Neural progenitor cell (in vitro differentiated cells): ENCODE measurements around the gene FOXG1. TPM values are rescaled to one million over a fixed set of nuclear protein-coding genes. Genes with fewer than 3 reads are reported as not detected.
A peak's percentile ranks its signal among the peaks of the same experiment; 100 is the strongest.

Experiments
- DNase-seq: peaks from one replicate; pipeline ENCODE4 v3.0.0-alpha.2; 2016; ENCODE audit warnings: low spot score
- H2AFZ ChIP-seq: fragments of 200-600 bp; sonication (generic); replicated peaks from 2 replicates; pipeline ENCODE4 v1.6.1; 2016; ENCODE audit warnings: antibody characterized with exemption
- H3F3A ChIP-seq: fragments of 200-600 bp; sonication (generic); 2 replicates; pipeline ENCODE4 v1.6.1; 2016; ENCODE audit warnings: antibody characterized with exemption, low read depth
- H3K27ac ChIP-seq: fragments of 200-600 bp; sonication (generic); 2 replicates; pipeline ENCODE4 v1.5.1; 2016; ENCODE audit warnings: mild to moderate bottlenecking
- H3K27me3 ChIP-seq: fragments of 200-600 bp; sonication (generic); 2 replicates; pipeline ENCODE4 v1.6.1; 2016; ENCODE audit warnings: mild to moderate bottlenecking, moderate library complexity
- H3K36me3 ChIP-seq: fragments of 200-600 bp; sonication (generic); 2 replicates; pipeline ENCODE4 v1.5.1; 2016
- H3K4me1 ChIP-seq: fragments of 200-600 bp; sonication (generic); 2 replicates; pipeline ENCODE4 v1.6.1; 2016; ENCODE audit warnings: mixed run types
- H3K4me2 ChIP-seq: fragments of 200-600 bp; sonication (generic); 2 replicates; pipeline ENCODE4 v1.6.1; 2016
- H3K4me3 ChIP-seq: fragments of 200-600 bp; sonication (generic); 2 replicates; pipeline ENCODE4 v1.5.1; 2016
- H3K79me2 ChIP-seq: fragments of 200-600 bp; sonication (generic); 2 replicates; pipeline ENCODE4 v1.6.1; 2016; ENCODE audit warnings: low read depth
- H3K9ac ChIP-seq: fragments of 200-600 bp; sonication (generic); 2 replicates; pipeline ENCODE4 v1.6.1; 2016
- H3K9me3 ChIP-seq: fragments of 200-600 bp; sonication (generic); 2 replicates; pipeline ENCODE4 v1.5.1; 2016; ENCODE audit warnings: low read depth
- H4K20me1 ChIP-seq: fragments of 200-600 bp; sonication (generic); 2 replicates; pipeline ENCODE4 v1.6.1; 2016; ENCODE audit warnings: low read depth
- H3K27ac Mint-ChIP-seq: 3 replicates; pipeline ENCODE4 v1.8.0; 2021; ENCODE audit warnings: mixed read lengths
- H3K27me3 Mint-ChIP-seq: 2 replicates; pipeline ENCODE4 v1.8.0; 2022; ENCODE audit warnings: low read depth, mild to moderate bottlenecking, inconsistent platforms, moderate library complexity, mixed read lengths; ENCODE audit not compliant: insufficient read depth
- H3K36me3 Mint-ChIP-seq: 3 replicates; pipeline ENCODE4 v1.8.0; 2021; ENCODE audit warnings: mixed read lengths
- H3K4me1 Mint-ChIP-seq: 3 replicates; pipeline ENCODE4 v1.8.0; 2021; ENCODE audit warnings: mixed read lengths
- H3K4me3 Mint-ChIP-seq: 3 replicates; pipeline ENCODE4 v1.8.0; 2021; ENCODE audit warnings: mild to moderate bottlenecking, moderate library complexity, mixed read lengths
- H3K9me3 Mint-ChIP-seq: 3 replicates; pipeline ENCODE4 v1.8.0; 2020; ENCODE audit warnings: mixed read lengths
- EZH2 ChIP-seq: fragments of 200-600 bp; sonication (generic); IDR thresholded peaks from 2 replicates; pipeline ENCODE4 v1.6.1; 2017; ENCODE audit warnings: antibody characterized with exemption, mild to moderate bottlenecking, moderate library complexity
- EZH2phosphoT487 ChIP-seq: fragments of 200-600 bp; sonication (generic); IDR thresholded peaks from 2 replicates; pipeline ENCODE4 v1.6.1; 2017; ENCODE audit warnings: antibody characterized with exemption
- total RNA-seq: library from RNA; depleted of rRNA; stranded (reverse); fragments of >200 nt; gene quantifications from 2 replicates; pipeline ENCODE4 v1.2.3, GENCODE V29; 2015; ENCODE audit warnings: low replicate concordance
- TF ChIP-seq, protein P1 (sequence below): fragments of 200-600 bp; sonication (generic); IDR thresholded peaks from 2 replicates; pipeline ENCODE4 v1.5.1; 2017; ENCODE audit warnings: antibody characterized with exemption, mild to moderate bottlenecking

Gene FOXG1
- total RNA-seq = 0.69 and 1.5 TPM in 2 replicates

DNA sequence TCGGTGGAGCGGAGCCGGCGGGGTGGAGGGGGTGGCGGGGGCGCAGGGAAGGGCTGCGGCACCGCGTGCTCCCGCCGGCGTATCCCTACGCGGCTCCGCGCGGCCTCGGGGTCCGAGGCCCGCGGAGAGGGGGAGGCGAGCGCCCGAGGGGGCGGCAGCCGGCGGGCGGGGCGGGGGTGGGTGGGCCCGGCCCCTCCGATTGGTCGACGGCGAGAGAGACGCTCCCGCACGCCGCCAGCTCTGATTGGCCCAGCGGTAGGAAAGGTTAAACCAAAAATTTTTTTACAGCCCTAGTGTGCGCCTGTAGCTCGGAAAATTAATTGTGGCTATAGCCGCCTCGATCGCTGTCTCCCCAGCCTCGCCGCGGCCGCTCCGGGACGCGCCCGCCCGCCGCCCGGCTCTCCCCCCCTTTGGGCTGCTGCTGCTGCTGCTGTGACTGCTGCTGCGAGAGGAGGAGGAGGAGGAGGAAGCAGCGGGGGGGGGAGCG lies at the start of gene FOXG1:
Gene FOXG1, plus strand, starts transcription at position 319 of the 487 bp plus-strand sequence. CDS start 493 bp downstream, outside the sequence.
- H3K9me3 ChIP-seq = no peaks in the 10 kb centered on the region
- H4K20me1 ChIP-seq = peaks cover 56% of the 10 kb centered on the region
- peak within 1 kb of the TSS; percentile 98 for H3K4me2 ChIP-seq
- no peaks in the 10 kb centered on the region for H3K36me3 ChIP-seq
- H3K4me1 Mint-ChIP-seq = peaks cover 12% of the 10 kb centered on the region
- peaks cover 2% of the 10 kb centered on the region for H3K9me3 Mint-ChIP-seq
- H2AFZ ChIP-seq = peak within 1 kb of the TSS; percentile 76
- H3K27ac Mint-ChIP-seq = no peak within 1 kb of the TSS
- H3F3A ChIP-seq = peaks cover 33% of the 10 kb centered on the region
- DNase-seq = peak; percentile 86
- H3K27ac ChIP-seq = no peak within 1 kb of the TSS
- H3K4me3 Mint-ChIP-seq = peak within 1 kb of the TSS; percentile 89
- H3K79me2 ChIP-seq = no peaks in the 10 kb centered on the region
- TF ChIP-seq, protein P1, sequence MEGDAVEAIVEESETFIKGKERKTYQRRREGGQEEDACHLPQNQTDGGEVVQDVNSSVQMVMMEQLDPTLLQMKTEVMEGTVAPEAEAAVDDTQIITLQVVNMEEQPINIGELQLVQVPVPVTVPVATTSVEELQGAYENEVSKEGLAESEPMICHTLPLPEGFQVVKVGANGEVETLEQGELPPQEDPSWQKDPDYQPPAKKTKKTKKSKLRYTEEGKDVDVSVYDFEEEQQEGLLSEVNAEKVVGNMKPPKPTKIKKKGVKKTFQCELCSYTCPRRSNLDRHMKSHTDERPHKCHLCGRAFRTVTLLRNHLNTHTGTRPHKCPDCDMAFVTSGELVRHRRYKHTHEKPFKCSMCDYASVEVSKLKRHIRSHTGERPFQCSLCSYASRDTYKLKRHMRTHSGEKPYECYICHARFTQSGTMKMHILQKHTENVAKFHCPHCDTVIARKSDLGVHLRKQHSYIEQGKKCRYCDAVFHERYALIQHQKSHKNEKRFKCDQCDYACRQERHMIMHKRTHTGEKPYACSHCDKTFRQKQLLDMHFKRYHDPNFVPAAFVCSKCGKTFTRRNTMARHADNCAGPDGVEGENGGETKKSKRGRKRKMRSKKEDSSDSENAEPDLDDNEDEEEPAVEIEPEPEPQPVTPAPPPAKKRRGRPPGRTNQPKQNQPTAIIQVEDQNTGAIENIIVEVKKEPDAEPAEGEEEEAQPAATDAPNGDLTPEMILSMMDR = no peak
- peak; percentile 22 for TF ChIP-seq EZH2
- no peak within 1 kb of the TSS for H3K9ac ChIP-seq
- H3K4me3 ChIP-seq = peak within 1 kb of the TSS; percentile 61
- H3K27me3 ChIP-seq = peaks cover 100% of the 10 kb centered on the region
- peaks cover 3% of the 10 kb centered on the region for H3K4me1 ChIP-seq
- no peaks in the 10 kb centered on the region for H3K36me3 Mint-ChIP-seq
- H3K27me3 Mint-ChIP-seq = peaks cover 67% of the 10 kb centered on the region

DNA sequence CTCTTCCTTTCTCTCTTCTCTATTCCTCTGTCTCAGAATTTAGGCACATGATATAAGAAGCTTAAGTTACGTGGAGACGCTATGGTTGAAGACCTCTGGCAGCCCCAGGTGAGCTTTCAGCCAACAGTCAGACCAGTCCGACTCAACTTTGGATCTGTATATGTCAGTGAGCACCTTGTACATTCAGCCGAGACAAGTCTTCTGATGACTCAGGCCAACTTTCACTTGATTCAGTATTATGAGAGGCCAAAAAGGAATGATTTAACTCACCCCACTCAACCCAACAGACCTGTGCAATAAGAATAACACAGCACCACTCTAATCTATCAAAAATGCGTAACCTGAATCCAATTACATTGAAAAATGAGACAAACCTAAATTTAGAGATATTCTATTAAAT lies 47.5 kb upstream of the FOXG1 start:
- Histone ChIP-seq H3K27me3 (no peaks in the 10 kb centered on the region), H2AFZ (no peak overlapping the region), H3K9ac (no peak overlapping the region), H3F3A (no peaks in the 10 kb centered on the region), H4K20me1 (no peaks in the 10 kb centered on the region), H3K79me2 (no peaks in the 10 kb centered on the region), H3K27ac (no peak overlapping the region), H3K36me3 (no peaks in the 10 kb centered on the region), H3K4me1 (no peaks in the 10 kb centered on the region), H3K9me3 (no peaks in the 10 kb centered on the region), H3K4me3 (no peak overlapping the region), H3K4me2 (no peak overlapping the region)
- Mint-ChIP-seq H3K27me3 (no peaks in the 10 kb centered on the region), H3K27ac (no peak overlapping the region), H3K4me1 (no peaks in the 10 kb centered on the region), H3K36me3 (peaks cover 1% of the 10 kb centered on the region), H3K9me3 (no peaks in the 10 kb centered on the region), H3K4me3 (no peak overlapping the region)
- TF ChIP-seq EZH2phosphoT487 = no peak
- no peak for DNase-seq

DNA sequence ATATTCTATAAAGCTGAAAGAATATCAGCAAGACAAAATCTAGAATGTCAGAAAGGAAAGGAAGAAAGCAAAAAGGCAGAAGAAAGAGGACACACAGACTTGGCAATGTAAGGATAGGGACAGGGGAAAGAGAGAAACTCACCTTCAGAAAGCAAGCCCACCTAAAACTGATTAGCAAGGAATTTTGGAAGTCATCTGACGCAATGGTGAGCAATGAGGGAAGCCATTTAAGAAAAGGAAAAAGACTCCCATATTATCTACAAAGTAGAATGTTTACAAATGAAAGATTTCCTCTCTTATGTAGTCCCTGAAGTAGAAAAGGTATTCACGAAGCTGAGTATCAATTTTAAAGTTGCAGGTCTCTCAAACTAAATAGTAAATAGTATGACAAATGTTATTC lies 35.2 kb upstream of the FOXG1 start:
- Mint-ChIP-seq H3K9me3 (no peaks in the 10 kb centered on the region), H3K4me3 (no peak overlapping the region), H3K36me3 (no peaks in the 10 kb centered on the region), H3K27me3 (no peaks in the 10 kb centered on the region), H3K4me1 (no peaks in the 10 kb centered on the region), H3K27ac (no peak overlapping the region)
- Histone ChIP-seq H3K36me3 (no peaks in the 10 kb centered on the region), H4K20me1 (no peaks in the 10 kb centered on the region), H3K27ac (no peak overlapping the region), H2AFZ (no peak overlapping the region), H3K79me2 (no peaks in the 10 kb centered on the region), H3F3A (no peaks in the 10 kb centered on the region), H3K4me1 (no peaks in the 10 kb centered on the region), H3K4me2 (no peak overlapping the region), H3K4me3 (no peak overlapping the region), H3K9me3 (no peaks in the 10 kb centered on the region), H3K9ac (no peak overlapping the region), H3K27me3 (no peaks in the 10 kb centered on the region)
- TF ChIP-seq EZH2phosphoT487 = no peak
- TF ChIP-seq, protein P1 = no peak
- no peak for TF ChIP-seq EZH2
- DNase-seq = no peak

DNA sequence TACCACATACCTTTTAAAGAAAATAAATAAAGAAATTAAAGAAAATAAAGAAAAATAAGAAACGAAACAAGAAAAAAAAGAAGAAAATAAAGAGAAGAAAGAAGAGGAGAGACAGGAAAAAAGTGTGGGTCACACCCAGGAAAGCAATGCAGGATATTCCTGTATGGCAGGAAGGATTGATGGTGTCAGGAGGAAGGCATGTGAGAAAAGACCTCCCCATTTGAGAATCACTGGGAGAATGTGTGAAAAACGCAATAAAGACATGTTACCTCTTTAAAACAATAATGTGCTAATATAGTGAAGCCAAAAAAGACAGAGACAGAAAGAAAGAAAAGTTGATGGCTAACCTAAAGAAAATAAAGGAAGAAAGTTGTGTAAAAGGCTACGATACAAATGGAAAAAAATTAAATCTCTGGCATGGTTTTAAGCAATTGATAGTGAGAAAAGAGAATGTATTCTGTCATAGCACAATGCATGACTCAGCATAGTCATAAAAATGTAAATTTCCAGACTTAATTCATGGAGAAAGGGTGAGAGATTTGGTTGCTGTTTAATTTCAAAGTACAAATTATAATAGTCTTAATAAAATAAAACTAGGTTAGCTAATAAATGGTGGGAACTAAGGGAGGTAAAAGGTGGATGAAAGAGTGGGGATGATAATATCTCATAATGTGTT lies 24.3 kb upstream of the FOXG1 start:
- no peak for DNase-seq
- Histone ChIP-seq H3K4me3 (no peak overlapping the region), H3K4me1 (no peaks in the 10 kb centered on the region), H4K20me1 (no peaks in the 10 kb centered on the region), H3K4me2 (no peak overlapping the region), H3F3A (no peaks in the 10 kb centered on the region), H3K36me3 (no peaks in the 10 kb centered on the region), H3K27me3 (no peaks in the 10 kb centered on the region), H2AFZ (no peak overlapping the region), H3K9me3 (no peaks in the 10 kb centered on the region), H3K27ac (no peak overlapping the region), H3K9ac (no peak overlapping the region), H3K79me2 (no peaks in the 10 kb centered on the region)
- no peak for TF ChIP-seq EZH2phosphoT487
- TF ChIP-seq EZH2 = no peak
- TF ChIP-seq, protein P1 = no peak
- no peak overlapping the region for H3K4me3 Mint-ChIP-seq
- H3K27ac Mint-ChIP-seq = no peak overlapping the region
- no peaks in the 10 kb centered on the region for H3K36me3 Mint-ChIP-seq
- no peaks in the 10 kb centered on the region for H3K27me3 Mint-ChIP-seq
- H3K9me3 Mint-ChIP-seq = peaks cover 5% of the 10 kb centered on the region
- H3K4me1 Mint-ChIP-seq = no peaks in the 10 kb centered on the region
